Effector CD8-positive, alpha-beta T cell (primary cell): ENCODE data around the gene TMCO2.
A peak's percentile ranks its signal among the peaks of the same experiment; 100 is the strongest.

Experiments
- DNase-seq: peaks from one replicate; lab custom pipeline; 2025; lab: John Stamatoyannopoulos, UW

Gene TMCO2

GRCh38 chr1:40257688-40258444 is 10.1 kb downstream of the TMCO2 start, which contains the start of gene ZMPSTE24:
Gene ZMPSTE24, plus strand, starts transcription at chr1:40258236. Its CDS starts 36 bp downstream, at chr1:40258272.
- DNase-seq, result peak; percentile 94

- DNase-seq, result no peak
Measured at GRCh38 chr1:40258445-40258769, 10.7 kb downstream of the TMCO2 start.

GRCh38 chr1:40264354-40264781 is 16.6 kb downstream of the TMCO2 start:
- no peak for DNase-seq

- no peak for DNase-seq
Measured at GRCh38 chr1:40265298-40265697, 17.6 kb downstream of the TMCO2 start.

GRCh38 chr1:40265919-40266318 is 18.2 kb downstream of the TMCO2 start:
- DNase-seq, result no peak

GRCh38 chr1:40266786-40267535 is 19.2 kb downstream of the TMCO2 start:
- DNase-seq, result no peak

- DNase-seq, result no peak
Measured at GRCh38 chr1:40267767-40268187, 20.0 kb downstream of the TMCO2 start.

- no peak for DNase-seq
Measured at GRCh38 chr1:40268211-40268610, 20.5 kb downstream of the TMCO2 start.

- no peak for DNase-seq
Measured at GRCh38 chr1:40270152-40270834, 22.6 kb downstream of the TMCO2 start.

- DNase-seq, result no peak
Measured at GRCh38 chr1:40272653-40273213, 25.0 kb downstream of the TMCO2 start.

GRCh38 chr1:40273547-40274166 is 25.9 kb downstream of the TMCO2 start:
- DNase-seq, result no peak

GRCh38 chr1:40274331-40274730 is 26.6 kb downstream of the TMCO2 start:
- DNase-seq, result no peak

GRCh38 chr1:40276122-40276521 is 28.4 kb downstream of the TMCO2 start:
- DNase-seq, result no peak

GRCh38 chr1:40281853-40282252 is 34.1 kb downstream of the TMCO2 start:
- no peak for DNase-seq

GRCh38 chr1:40291293-40291692 is 43.6 kb downstream of the TMCO2 start:
- DNase-seq, result no peak

- no peak for DNase-seq
Measured at GRCh38 chr1:40299366-40300248, 51.9 kb downstream of the TMCO2 start.

- DNase-seq, result no peak
Measured at GRCh38 chr1:40300249-40300567, 52.5 kb downstream of the TMCO2 start.

GRCh38 chr1:40300651-40301050 is 52.9 kb downstream of the TMCO2 start:
- no peak for DNase-seq

- no peak for DNase-seq
Measured at GRCh38 chr1:40301066-40301465, 53.3 kb downstream of the TMCO2 start.
